ENCODE results near the gene CRYAA. TPM values are rescaled to one million over a fixed set of nuclear protein-coding genes. Genes with fewer than 3 reads are reported as not detected.
"Not testable (repeated sequence)": the region's sequence is repeated elsewhere in the genome, so short reads cannot be mapped to it uniquely, and the experiment has no call there.

CRYAA gene
- total RNA-seq = not detected
- polyA plus RNA-seq = not detected

GRCh38 chr21:43168708-43169107 is at the start of gene CRYAA:
Gene CRYAA (plus strand): TSS chr21:43169008. CDS start chr21:43169100, 92 bp downstream.
- DNase-seq; H3K9me3 ChIP-seq (ENCODE audit: low read length); H3K4me3 Mint-ChIP-seq; H3K27me3 Mint-ChIP-seq; H3K36me3 ChIP-seq (ENCODE audit: insufficient read depth, low read length); H3K4me1 ChIP-seq (ENCODE audit: insufficient read depth, low read length); POLR2A ChIA-PET; H3K36me3 Mint-ChIP-seq; CTCF ChIA-PET; H3K27me3 ChIP-seq (ENCODE audit: insufficient read depth, low read length, poor library complexity, severe bottlenecking); H3K9me3 Mint-ChIP-seq; H3K27ac Mint-ChIP-seq; H3K4me1 Mint-ChIP-seq; H3K4me3 ChIP-seq (ENCODE audit: low read length); H3K27ac ChIP-seq (ENCODE audit: low read depth, low read length): not testable (repeated sequence)

GRCh38 chr21:43130094-43130493 is 38.7 kb upstream of the CRYAA start:
- H3K9me3 ChIP-seq (ENCODE audit: low read length); POLR2A ChIA-PET; H3K27me3 ChIP-seq (ENCODE audit: insufficient read depth, low read length, poor library complexity, severe bottlenecking); H3K4me1 Mint-ChIP-seq; DNase-seq; H3K4me3 Mint-ChIP-seq; H3K27ac Mint-ChIP-seq; H3K4me1 ChIP-seq (ENCODE audit: insufficient read depth, low read length); H3K4me3 ChIP-seq (ENCODE audit: low read length); CTCF ChIA-PET; H3K9me3 Mint-ChIP-seq; H3K36me3 ChIP-seq (ENCODE audit: insufficient read depth, low read length); H3K27me3 Mint-ChIP-seq; H3K27ac ChIP-seq (ENCODE audit: low read depth, low read length); H3K36me3 Mint-ChIP-seq: not testable (repeated sequence)

- CTCF ChIA-PET; H3K27me3 Mint-ChIP-seq; H3K9me3 ChIP-seq (ENCODE audit: low read length); H3K4me3 ChIP-seq (ENCODE audit: low read length); H3K27me3 ChIP-seq (ENCODE audit: insufficient read depth, low read length, poor library complexity, severe bottlenecking); H3K9me3 Mint-ChIP-seq; H3K4me3 Mint-ChIP-seq; H3K36me3 Mint-ChIP-seq; H3K4me1 Mint-ChIP-seq; H3K4me1 ChIP-seq (ENCODE audit: insufficient read depth, low read length); DNase-seq; POLR2A ChIA-PET; H3K36me3 ChIP-seq (ENCODE audit: insufficient read depth, low read length); H3K27ac ChIP-seq (ENCODE audit: low read depth, low read length); H3K27ac Mint-ChIP-seq: not testable (repeated sequence)
Measured at GRCh38 chr21:43134520-43134919, 34.3 kb upstream of the CRYAA start.

- CTCF ChIA-PET; H3K27ac ChIP-seq (ENCODE audit: low read depth, low read length); H3K9me3 ChIP-seq (ENCODE audit: low read length); H3K4me1 ChIP-seq (ENCODE audit: insufficient read depth, low read length); H3K36me3 Mint-ChIP-seq; H3K4me3 Mint-ChIP-seq; H3K4me1 Mint-ChIP-seq; DNase-seq; H3K27ac Mint-ChIP-seq; H3K27me3 ChIP-seq (ENCODE audit: insufficient read depth, low read length, poor library complexity, severe bottlenecking); H3K27me3 Mint-ChIP-seq; H3K36me3 ChIP-seq (ENCODE audit: insufficient read depth, low read length); H3K4me3 ChIP-seq (ENCODE audit: low read length); POLR2A ChIA-PET; H3K9me3 Mint-ChIP-seq: not testable (repeated sequence)
Measured at GRCh38 chr21:43138944-43139343, 29.9 kb upstream of the CRYAA start.

GRCh38 chr21:43141407-43141806 is 27.4 kb upstream of the CRYAA start:
- H3K9me3 Mint-ChIP-seq; H3K36me3 Mint-ChIP-seq; DNase-seq; CTCF ChIA-PET; POLR2A ChIA-PET; H3K36me3 ChIP-seq (ENCODE audit: insufficient read depth, low read length); H3K27ac ChIP-seq (ENCODE audit: low read depth, low read length); H3K4me1 ChIP-seq (ENCODE audit: insufficient read depth, low read length); H3K27me3 Mint-ChIP-seq; H3K9me3 ChIP-seq (ENCODE audit: low read length); H3K4me3 ChIP-seq (ENCODE audit: low read length); H3K4me1 Mint-ChIP-seq; H3K4me3 Mint-ChIP-seq; H3K27me3 ChIP-seq (ENCODE audit: insufficient read depth, low read length, poor library complexity, severe bottlenecking); H3K27ac Mint-ChIP-seq: not testable (repeated sequence)

GRCh38 chr21:43146637-43147036 is 22.2 kb upstream of the CRYAA start:
- H3K27ac ChIP-seq (ENCODE audit: low read depth, low read length); DNase-seq; H3K4me3 ChIP-seq (ENCODE audit: low read length); H3K4me3 Mint-ChIP-seq; H3K9me3 Mint-ChIP-seq; H3K36me3 ChIP-seq (ENCODE audit: insufficient read depth, low read length); H3K36me3 Mint-ChIP-seq; H3K4me1 Mint-ChIP-seq; H3K9me3 ChIP-seq (ENCODE audit: low read length); H3K27me3 Mint-ChIP-seq; CTCF ChIA-PET; POLR2A ChIA-PET; H3K27me3 ChIP-seq (ENCODE audit: insufficient read depth, low read length, poor library complexity, severe bottlenecking); H3K27ac Mint-ChIP-seq; H3K4me1 ChIP-seq (ENCODE audit: insufficient read depth, low read length): not testable (repeated sequence)

- H3K36me3 ChIP-seq (ENCODE audit: insufficient read depth, low read length); POLR2A ChIA-PET; H3K27ac ChIP-seq (ENCODE audit: low read depth, low read length); H3K9me3 ChIP-seq (ENCODE audit: low read length); CTCF ChIA-PET; H3K4me3 Mint-ChIP-seq; DNase-seq; H3K9me3 Mint-ChIP-seq; H3K27me3 Mint-ChIP-seq; H3K36me3 Mint-ChIP-seq; H3K4me1 Mint-ChIP-seq; H3K4me3 ChIP-seq (ENCODE audit: low read length); H3K27ac Mint-ChIP-seq; H3K27me3 ChIP-seq (ENCODE audit: insufficient read depth, low read length, poor library complexity, severe bottlenecking); H3K4me1 ChIP-seq (ENCODE audit: insufficient read depth, low read length): not testable (repeated sequence)
Measured at GRCh38 chr21:43147999-43148398, 20.8 kb upstream of the CRYAA start.

- H3K27me3 Mint-ChIP-seq; DNase-seq; H3K36me3 ChIP-seq (ENCODE audit: insufficient read depth, low read length); H3K9me3 Mint-ChIP-seq; H3K4me1 Mint-ChIP-seq; H3K9me3 ChIP-seq (ENCODE audit: low read length); H3K27me3 ChIP-seq (ENCODE audit: insufficient read depth, low read length, poor library complexity, severe bottlenecking); H3K27ac Mint-ChIP-seq; CTCF ChIA-PET; H3K4me3 Mint-ChIP-seq; H3K27ac ChIP-seq (ENCODE audit: low read depth, low read length); H3K4me1 ChIP-seq (ENCODE audit: insufficient read depth, low read length); H3K4me3 ChIP-seq (ENCODE audit: low read length); H3K36me3 Mint-ChIP-seq; POLR2A ChIA-PET: not testable (repeated sequence)
Measured at GRCh38 chr21:43149344-43149743, 19.5 kb upstream of the CRYAA start.

- H3K9me3 ChIP-seq (ENCODE audit: low read length); H3K27me3 ChIP-seq (ENCODE audit: insufficient read depth, low read length, poor library complexity, severe bottlenecking); H3K9me3 Mint-ChIP-seq; H3K27ac ChIP-seq (ENCODE audit: low read depth, low read length); CTCF ChIA-PET; H3K4me1 Mint-ChIP-seq; POLR2A ChIA-PET; H3K27me3 Mint-ChIP-seq; DNase-seq; H3K36me3 Mint-ChIP-seq; H3K4me3 Mint-ChIP-seq; H3K27ac Mint-ChIP-seq; H3K36me3 ChIP-seq (ENCODE audit: insufficient read depth, low read length); H3K4me3 ChIP-seq (ENCODE audit: low read length); H3K4me1 ChIP-seq (ENCODE audit: insufficient read depth, low read length): not testable (repeated sequence)
Measured at GRCh38 chr21:43153601-43154000, 15.2 kb upstream of the CRYAA start.

All from CD8-positive, alpha-beta memory T cell (primary cell).